PC-3 (cell line): Measurements from ENCODE around the gene SSR2. TPM values are rescaled to one million over a fixed set of nuclear protein-coding genes. Genes with fewer than 3 reads are reported as not detected.

Experiments
- ATAC-seq: fragments of 200-7000 bp; cut with Tn5 transposase; 2 replicates; pipeline ENCODE4 v1.9.1; 2020; ENCODE audit warnings: mild to moderate bottlenecking, moderate library complexity
- BruUV-seq: library from RNA; stranded (reverse); fragments of 400-500 nt; replicated peaks from 2 replicates; lab custom pipeline; 2021; lab: Mats Ljungman, UMichigan
- CTCF ChIA-PET: fragments of 300-600 bp; sonication (Branson Sonifier 250); formaldehyde crosslinking; loops from one replicate; lab custom pipeline; 2022; ENCODE audit warnings: antibody characterized with exemption; lab: Charles Lee
- POLR2A ChIA-PET: fragments of 300-600 bp; sonication (Branson Sonifier 250); formaldehyde crosslinking; loops from one replicate; lab custom pipeline; 2022; ENCODE audit warnings: antibody characterized with exemption; ENCODE audit not compliant: unreplicated experiment; lab: Charles Lee
- DNase-seq: peaks from one replicate; pipeline ENCODE4 v3.0.0-alpha.2; 2015
- H2AFZ ChIP-seq: fragments of 300-600 bp; sonication (generic); 2 replicates; pipeline ENCODE4 v1.6.0; 2016; ENCODE audit warnings: antibody characterized with exemption, low read length
- H3F3A ChIP-seq: fragments of 300-600 bp; sonication (generic); one replicate; pipeline ENCODE4 v1.6.0; 2017; ENCODE audit warnings: antibody characterized with exemption, low read length, control low read depth, mild to moderate bottlenecking; ENCODE audit not compliant: unreplicated experiment
- H3K27ac ChIP-seq: fragments of 300-600 bp; sonication (generic); 2 replicates; pipeline ENCODE4 v1.5.1; 2016; ENCODE audit warnings: mild to moderate bottlenecking, low read length
- H3K27me3 ChIP-seq: fragments of 300-600 bp; sonication (generic); 2 replicates; pipeline ENCODE4 v1.6.1; 2016; ENCODE audit warnings: low read length, mixed read lengths
- H3K36me3 ChIP-seq: fragments of 300-600 bp; sonication (generic); 2 replicates; pipeline ENCODE4 v1.6.1; 2016; ENCODE audit warnings: low read depth, mixed run types, low read length, mixed read lengths
- H3K4me1 ChIP-seq: fragments of 300-600 bp; sonication (generic); 2 replicates; pipeline ENCODE4 v1.5.1; 2016; ENCODE audit warnings: low read length; ENCODE audit not compliant: insufficient read depth
- H3K4me2 ChIP-seq: fragments of 300-600 bp; sonication (generic); 2 replicates; pipeline ENCODE4 v1.6.0; 2016; ENCODE audit warnings: low read length
- H3K4me3 ChIP-seq: fragments of 300-600 bp; sonication (generic); 2 replicates; pipeline ENCODE4 v1.5.1; 2016; ENCODE audit warnings: mild to moderate bottlenecking, low read length, mixed read lengths
- H3K79me2 ChIP-seq: fragments of 300-600 bp; sonication (generic); 2 replicates; pipeline ENCODE4 v1.6.1; 2017; ENCODE audit warnings: low read length, mixed read lengths
- H3K9ac ChIP-seq: fragments of 300-600 bp; sonication (generic); 2 replicates; pipeline ENCODE4 v1.6.0; 2016; ENCODE audit warnings: mild to moderate bottlenecking, low read length
- H3K9me2 ChIP-seq: fragments of 300-600 bp; sonication (generic); replicated peaks from 2 replicates; pipeline ENCODE4 v1.6.1; 2016; ENCODE audit warnings: mixed run types, low read length, mixed read lengths
- H3K9me3 ChIP-seq: fragments of 300-600 bp; sonication (generic); 2 replicates; pipeline ENCODE4 v1.6.1; 2016; ENCODE audit warnings: low read length, mixed read lengths
- H4K20me1 ChIP-seq: fragments of 300-600 bp; sonication (generic); 2 replicates; pipeline ENCODE4 v1.6.1; 2016; ENCODE audit warnings: low read length, mixed read lengths
- EZH2 ChIP-seq: fragments of 300-600 bp; sonication (generic); IDR thresholded peaks from one replicate; pipeline ENCODE4 v1.6.1; 2017; ENCODE audit warnings: antibody characterized with exemption, mild to moderate bottlenecking, low read length; ENCODE audit not compliant: unreplicated experiment
- EZH2phosphoT487 ChIP-seq: fragments of 300-600 bp; sonication (generic); IDR thresholded peaks from 2 replicates; pipeline ENCODE4 v1.6.1; 2018; ENCODE audit warnings: mild to moderate bottlenecking, antibody characterized with exemption, low read length, borderline replicate concordance
- intact Hi-C: fragments of 100-400 bp; cut with micrococcal nuclease; formaldehyde crosslinking; loops from 2 replicates; pipeline ENCODE4 v1.9.0; 2023
- total RNA-seq: library from RNA; depleted of rRNA; stranded (reverse); fragments of >200 nt; gene quantifications from 2 replicates; pipeline ENCODE4 v1.2.3, GENCODE V29; 2014
- TF ChIP-seq, protein P1 (sequence below): fragments of 300-600 bp; sonication (generic); conservative IDR thresholded peaks from 2 replicates; pipeline ENCODE4 v1.5.1; 2017; ENCODE audit warnings: antibody characterized with exemption, low read depth, mild to moderate bottlenecking, low read length

SSR2 gene
- total RNA-seq, 1 experiment from 2014 or later = 293 TPM

DNA sequence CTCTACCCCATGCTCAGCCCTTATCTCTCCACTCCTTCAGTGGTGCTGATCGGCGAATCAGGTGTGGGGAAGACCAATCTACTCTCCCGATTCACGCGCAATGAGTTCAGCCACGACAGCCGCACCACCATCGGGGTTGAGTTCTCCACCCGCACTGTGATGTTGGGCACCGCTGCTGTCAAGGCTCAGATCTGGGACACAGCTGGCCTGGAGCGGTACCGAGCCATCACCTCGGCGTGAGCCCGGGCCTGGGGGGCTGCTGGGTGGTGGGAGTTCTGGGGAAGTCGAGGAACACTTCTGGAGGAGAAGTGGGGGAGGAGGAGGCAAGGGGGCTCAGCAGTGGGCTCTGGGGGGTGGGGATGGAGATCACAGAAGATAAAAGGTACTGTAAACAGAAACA is 45.1 kb upstream of the SSR2 start:
- ChIA-PET POLR2A (no interaction called here), CTCF (interaction anchor here (0.5 to 1.3 kb wide), 6 partner anchors 25 to 1329 kb away, joined by 3 to 14 read pairs (median 6); no protein-coding TSS in a partner anchor)
- Histone ChIP-seq H3K4me1 (peaks cover 7% of the 10 kb centered on the region; the same call in 1 of the 2 replicates), H3K36me3 (no peaks in the 10 kb centered on the region), H3F3A (no peaks in the 10 kb centered on the region), H3K27me3 (no peaks in the 10 kb centered on the region), H3K4me2 (no peak overlapping the region), H3K9ac (no peak overlapping the region), H3K4me3 (no peak overlapping the region), H3K27ac (no peak overlapping the region), H3K9me2 (no peaks in the 10 kb centered on the region), H3K79me2 (peaks cover 5% of the 10 kb centered on the region), H3K9me3 (no peaks in the 10 kb centered on the region), H2AFZ (no peak overlapping the region), H4K20me1 (no peaks in the 10 kb centered on the region)
- ATAC-seq (no peak), DNase-seq (no peak)
- TF ChIP-seq EZH2 (no peak), EZH2phosphoT487 (no peak)
- TF ChIP-seq, protein P1, sequence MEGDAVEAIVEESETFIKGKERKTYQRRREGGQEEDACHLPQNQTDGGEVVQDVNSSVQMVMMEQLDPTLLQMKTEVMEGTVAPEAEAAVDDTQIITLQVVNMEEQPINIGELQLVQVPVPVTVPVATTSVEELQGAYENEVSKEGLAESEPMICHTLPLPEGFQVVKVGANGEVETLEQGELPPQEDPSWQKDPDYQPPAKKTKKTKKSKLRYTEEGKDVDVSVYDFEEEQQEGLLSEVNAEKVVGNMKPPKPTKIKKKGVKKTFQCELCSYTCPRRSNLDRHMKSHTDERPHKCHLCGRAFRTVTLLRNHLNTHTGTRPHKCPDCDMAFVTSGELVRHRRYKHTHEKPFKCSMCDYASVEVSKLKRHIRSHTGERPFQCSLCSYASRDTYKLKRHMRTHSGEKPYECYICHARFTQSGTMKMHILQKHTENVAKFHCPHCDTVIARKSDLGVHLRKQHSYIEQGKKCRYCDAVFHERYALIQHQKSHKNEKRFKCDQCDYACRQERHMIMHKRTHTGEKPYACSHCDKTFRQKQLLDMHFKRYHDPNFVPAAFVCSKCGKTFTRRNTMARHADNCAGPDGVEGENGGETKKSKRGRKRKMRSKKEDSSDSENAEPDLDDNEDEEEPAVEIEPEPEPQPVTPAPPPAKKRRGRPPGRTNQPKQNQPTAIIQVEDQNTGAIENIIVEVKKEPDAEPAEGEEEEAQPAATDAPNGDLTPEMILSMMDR = no peak
- no TSS peak for BruUV-seq
- intact Hi-C loops = loop anchor here (1.0 to 5.0 kb wide), 2 partner anchors 64 to 128 kb away; no protein-coding TSS in a partner anchor

DNA sequence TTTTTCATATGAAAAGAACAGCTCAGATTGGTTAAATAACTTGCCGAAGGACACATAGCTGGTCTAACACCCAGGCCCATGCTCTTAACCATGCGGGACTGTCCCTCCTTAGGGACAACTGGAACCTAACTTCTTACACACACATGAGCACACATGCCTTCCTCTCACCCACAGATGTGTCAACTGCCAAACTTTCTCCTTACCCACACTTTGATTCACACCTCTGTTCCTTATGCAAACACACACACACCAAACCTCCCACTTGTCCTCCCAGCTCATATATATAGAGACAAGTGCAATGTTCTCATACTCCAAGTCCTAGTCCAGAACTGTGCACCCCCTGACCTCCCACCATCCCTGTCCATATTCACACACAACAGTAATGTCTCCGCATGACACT is 44.5 kb upstream of the SSR2 start:
- DNase-seq (no peak), ATAC-seq (no peak)
- Histone ChIP-seq H3K9ac (no peak overlapping the region), H3K9me3 (no peaks in the 10 kb centered on the region), H3K27ac (no peak overlapping the region), H3K79me2 (peaks cover 5% of the 10 kb centered on the region), H3K27me3 (no peaks in the 10 kb centered on the region), H2AFZ (no peak overlapping the region), H3K4me1 (peaks cover 10% of the 10 kb centered on the region; the same call in 1 of the 2 replicates), H3K4me2 (no peak overlapping the region), H3K36me3 (no peaks in the 10 kb centered on the region), H3F3A (no peaks in the 10 kb centered on the region), H3K4me3 (no peak overlapping the region), H3K9me2 (no peaks in the 10 kb centered on the region), H4K20me1 (no peaks in the 10 kb centered on the region)
- no peak for TF ChIP-seq EZH2phosphoT487
- TF ChIP-seq, protein P1 = no peak
- no peak for TF ChIP-seq EZH2
- no TSS peak for BruUV-seq
- POLR2A ChIA-PET = no interaction called here
- CTCF ChIA-PET = interaction anchor here (0.5 kb wide), 1 partner anchor 1328 kb away, joined by 5 read pairs; no protein-coding TSS in a partner anchor
- intact Hi-C loops = loop anchor here (5.0 kb wide), 1 partner anchor 63 kb away; no protein-coding TSS in a partner anchor

DNA sequence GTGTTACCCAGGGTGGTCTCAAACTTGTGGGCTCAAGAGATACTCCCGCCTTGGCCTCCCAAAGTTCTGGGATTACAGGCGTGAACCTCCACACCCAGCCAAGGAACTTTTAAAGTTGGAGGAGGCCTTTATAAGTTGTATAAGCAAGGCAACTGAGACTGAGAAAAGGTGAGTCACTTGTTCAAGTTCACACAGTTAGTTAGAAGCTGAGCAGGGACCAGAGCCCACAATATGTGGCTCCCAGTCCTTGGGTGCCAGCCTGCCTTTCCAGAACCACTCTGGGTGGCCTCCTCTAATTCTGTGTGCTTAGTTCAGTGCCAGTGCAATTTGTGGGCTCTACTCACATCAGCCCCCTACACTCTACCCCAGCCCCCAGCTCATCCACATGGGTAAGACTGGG is 43.9 kb upstream of the SSR2 start:
- no peak overlapping the region for H3K27ac ChIP-seq
- no peaks in the 10 kb centered on the region for H4K20me1 ChIP-seq
- no peaks in the 10 kb centered on the region for H3K36me3 ChIP-seq
- ChIA-PET CTCF (interaction anchor here (0.7 kb wide), 1 partner anchor 31 kb away, joined by 3 read pairs; no protein-coding TSS in a partner anchor), POLR2A (interaction anchor here (0.6 kb wide), 1 partner anchor 88 kb away, joined by 8 read pairs; no protein-coding TSS in a partner anchor)
- ATAC-seq (no peak), DNase-seq (no peak)
- H3K4me3 ChIP-seq = no peak overlapping the region
- TF ChIP-seq EZH2 = no peak
- TF ChIP-seq, protein P1 = no peak
- TF ChIP-seq EZH2phosphoT487 = no peak
- H3K4me1 ChIP-seq = peaks cover 10% of the 10 kb centered on the region; the same call in 1 of the 2 replicates
- no peaks in the 10 kb centered on the region for H3K9me3 ChIP-seq
- no peak overlapping the region for H3K9ac ChIP-seq
- H3K9me2 ChIP-seq = no peaks in the 10 kb centered on the region
- no peaks in the 10 kb centered on the region for H3K27me3 ChIP-seq
- H3F3A ChIP-seq = no peaks in the 10 kb centered on the region
- H3K79me2 ChIP-seq = peaks cover 5% of the 10 kb centered on the region
- BruUV-seq = no TSS peak
- H2AFZ ChIP-seq = no peak overlapping the region
- intact Hi-C loops = loop anchor here (5.0 kb wide), 1 partner anchor 62 kb away; no protein-coding TSS in a partner anchor
- H3K4me2 ChIP-seq = no peak overlapping the region
